H9 (cell line): Measurements from ENCODE around the gene DHX58. TPM values are rescaled to one million over a fixed set of nuclear protein-coding genes. Genes with fewer than 3 reads are reported as not detected.

ENCODE experiments used
- DNase-seq: peaks from one replicate; pipeline ENCODE4 v3.0.0-alpha.2; 2017
- H2AFZ ChIP-seq: one replicate; pipeline ENCODE4 v1.6.1; 2013; ENCODE audit warnings: mild to moderate bottlenecking, low read length, control low read depth, moderate library complexity
- H2AK5ac ChIP-seq: 2 replicates; pipeline ENCODE4 v1.6.1; 2013; ENCODE audit warnings: low read length, control low read depth, mixed read lengths; ENCODE audit not compliant: insufficient read length
- H2BK120ac ChIP-seq: one replicate; pipeline ENCODE4 v1.6.1; 2013; ENCODE audit warnings: low read depth, mild to moderate bottlenecking, low read length, control low read depth, inconsistent platforms; ENCODE audit not compliant: poor library complexity, severe bottlenecking
- H2BK12ac ChIP-seq: 2 replicates; pipeline ENCODE4 v1.6.1; 2013; ENCODE audit warnings: low read length, control low read depth, mixed read lengths, low read depth; ENCODE audit not compliant: insufficient read length
- H2BK15ac ChIP-seq: 2 replicates; pipeline ENCODE4 v1.6.1; 2013; ENCODE audit warnings: low read depth, low read length, control low read depth
- H2BK20ac ChIP-seq: one replicate; pipeline ENCODE4 v1.6.1; 2013; ENCODE audit warnings: low read depth, mild to moderate bottlenecking, low read length, control low read depth, inconsistent platforms; ENCODE audit not compliant: poor library complexity, severe bottlenecking
- H2BK5ac ChIP-seq: 2 replicates; pipeline ENCODE4 v1.6.1; 2013; ENCODE audit warnings: low read length, control low read depth, mixed read lengths; ENCODE audit not compliant: insufficient read length
- H3K14ac ChIP-seq: 2 replicates; pipeline ENCODE4 v1.6.1; 2013; ENCODE audit warnings: low read length, control low read depth; ENCODE audit not compliant: insufficient read depth
- H3K18ac ChIP-seq: 2 replicates; pipeline ENCODE4 v1.6.1; 2013; ENCODE audit warnings: low read depth, mild to moderate bottlenecking, mixed read lengths, low read length, control low read depth; ENCODE audit not compliant: insufficient read length
- H3K23ac ChIP-seq: 2 replicates; pipeline ENCODE4 v1.6.1; 2013; ENCODE audit warnings: low read length, control low read depth, mixed read lengths, low read depth; ENCODE audit not compliant: insufficient read length
- H3K23me2 ChIP-seq: 2 replicates; pipeline ENCODE4 v1.6.1; 2013; ENCODE audit warnings: low read depth, mild to moderate bottlenecking, mixed read lengths, low read length, control low read depth; ENCODE audit not compliant: insufficient read length, poor library complexity, severe bottlenecking
- H3K27ac ChIP-seq: 2 replicates; pipeline ENCODE4 v1.5.1; 2013; ENCODE audit warnings: low read length, control low read depth, mixed read lengths, low read depth; ENCODE audit not compliant: insufficient read length
- H3K27me3 ChIP-seq: 2 replicates; pipeline ENCODE4 v1.6.1; 2013; ENCODE audit warnings: low read length, control low read depth, inconsistent platforms; ENCODE audit not compliant: insufficient read depth
- H3K4ac ChIP-seq: 2 replicates; pipeline ENCODE4 v1.6.1; 2013; ENCODE audit warnings: low read depth, mild to moderate bottlenecking, control low read depth, inconsistent platforms, low read length, moderate library complexity
- H3K4me1 ChIP-seq: 2 replicates; pipeline ENCODE4 v1.6.1; 2013; ENCODE audit warnings: low read length, control low read depth, inconsistent platforms; ENCODE audit not compliant: insufficient read depth
- H3K4me2 ChIP-seq: 2 replicates; pipeline ENCODE4 v1.6.1; 2013; ENCODE audit warnings: low read length, control low read depth, mixed read lengths; ENCODE audit not compliant: insufficient read length, insufficient read depth
- H3K56ac ChIP-seq: 2 replicates; pipeline ENCODE4 v1.6.1; 2013; ENCODE audit warnings: low read depth, mild to moderate bottlenecking, mixed read lengths, low read length, control low read depth; ENCODE audit not compliant: insufficient read length
- H3K79me1 ChIP-seq: 2 replicates; pipeline ENCODE4 v1.6.1; 2013; ENCODE audit warnings: low read depth, mild to moderate bottlenecking, moderate library complexity, low read length, control low read depth, inconsistent platforms; ENCODE audit not compliant: insufficient read depth, poor library complexity, severe bottlenecking
- H3K79me2 ChIP-seq: 2 replicates; pipeline ENCODE4 v1.6.1; 2013; ENCODE audit warnings: low read length, control low read depth, inconsistent platforms; ENCODE audit not compliant: insufficient read depth
- H3K9ac ChIP-seq: 2 replicates; pipeline ENCODE4 v1.6.1; 2013; ENCODE audit warnings: low read length, control low read depth, mixed read lengths; ENCODE audit not compliant: insufficient read length; ENCODE audit errors: extremely low read depth
- H3K9me3 ChIP-seq: one replicate; pipeline ENCODE4 v1.6.1; 2013; ENCODE audit warnings: low read depth, low read length, inconsistent platforms; ENCODE audit not compliant: control insufficient read depth
- H3T11ph ChIP-seq: one replicate; pipeline ENCODE4 v1.6.1; 2013; ENCODE audit warnings: mild to moderate bottlenecking, low read length, control low read depth, inconsistent platforms
- H4K20me1 ChIP-seq: one replicate; pipeline ENCODE4 v1.6.1; 2013; ENCODE audit not compliant: control insufficient read depth, insufficient read length, insufficient read depth
- H4K5ac ChIP-seq: 2 replicates; pipeline ENCODE4 v1.6.1; 2013; ENCODE audit warnings: low read depth, mild to moderate bottlenecking, mixed read lengths, low read length, control low read depth; ENCODE audit not compliant: insufficient read length
- H4K8ac ChIP-seq: replicated peaks from 2 replicates; pipeline ENCODE4 v1.6.1; 2013; ENCODE audit warnings: low read length, control low read depth, mixed read lengths, low read depth; ENCODE audit not compliant: insufficient read length
- H4K91ac ChIP-seq: 2 replicates; pipeline ENCODE4 v1.6.1; 2013; ENCODE audit warnings: low read depth, mild to moderate bottlenecking, moderate library complexity, mixed read lengths, low read length, control low read depth; ENCODE audit not compliant: insufficient read length
- H3K27ac Mint-ChIP-seq, 3 experiments: 2 replicates in 2 of 3; 3 replicates in 1 of 3; pipeline ENCODE4 v1.8.0; 2020 to 2021; ENCODE audit warnings: mixed read lengths in 3 of 3, mild to moderate bottlenecking in 1 of 3, moderate library complexity in 1 of 3
- H3K27me3 Mint-ChIP-seq: 2 replicates; pipeline ENCODE4 v1.8.0; 2021; ENCODE audit warnings: low read depth, mild to moderate bottlenecking, moderate library complexity, mixed read lengths
- H3K36me3 Mint-ChIP-seq, 3 experiments: 2 replicates in 2 of 3; 3 replicates in 1 of 3; pipeline ENCODE4 v1.8.0; 2020 to 2021; ENCODE audit warnings: low read depth in 3 of 3, mixed read lengths in 3 of 3; ENCODE audit not compliant: insufficient read depth in 1 of 3
- H3K4me1 Mint-ChIP-seq, 2 experiments: 2 replicates each; pipeline ENCODE4 v1.8.0; 2020; ENCODE audit warnings: mixed read lengths in 2 of 2
- H3K4me3 Mint-ChIP-seq, 2 experiments: 2 replicates in 1 of 2; 3 replicates in 1 of 2; pipeline ENCODE4 v1.8.0; 2020 to 2021; ENCODE audit warnings: mild to moderate bottlenecking in 2 of 2, mixed read lengths in 2 of 2, moderate library complexity in 1 of 2
- H3K9me3 Mint-ChIP-seq, 2 experiments: 2 replicates in 1 of 2; 3 replicates in 1 of 2; pipeline ENCODE4 v1.8.0; 2020; ENCODE audit warnings: mild to moderate bottlenecking in 2 of 2, mixed read lengths in 2 of 2, moderate library complexity in 1 of 2
- CTCF ChIP-seq: fragments of 200-600 bp; sonication (generic); conservative IDR thresholded peaks from 3 replicates; pipeline ENCODE4 v1.8.0; 2021; ENCODE audit warnings: antibody characterized with exemption, mild to moderate bottlenecking
- WGBS: extraction: QIAGEN DNeasy Blood & Tissue Kit; methylation state at CpG from one replicate; pipeline ENCODE4 v1.1.7; 2013; ENCODE audit warnings: missing lambda C conversion rate, low lambda C conversion rate, mixed read lengths; ENCODE audit not compliant: insufficient read length; ENCODE audit errors: extremely low coverage; 5-methylcytosine and 5-hydroxymethylcytosine counted together
- total RNA-seq: library from RNA; stranded (reverse); gene quantifications from 2 replicates; pipeline ENCODE4 v1.2.1, GENCODE V29; 2021

Gene DHX58
- total RNA-seq, 1 experiment from 2014 or later, result 3.9 TPM

GRCh38 chr17:42131232-42131631 lies 18.7 kb upstream of the DHX58 start:
- no peak overlapping the region for H2BK15ac ChIP-seq
- no peak overlapping the region for H2AFZ ChIP-seq
- H3K23me2 ChIP-seq, result no peaks in the 10 kb centered on the region
- Mint-ChIP-seq H3K36me3 (peaks cover 13 to 55% (median 42%) of the 10 kb centered on the region in 3 experiments; a peak in 6 of 7 replicates), H3K27ac (peak overlapping the region in 2 of 3 experiments; percentile 0 to 3; a peak in 2 of 7 replicates), H3K4me3 (no peak overlapping the region; a peak in 1 of 5 replicates), H3K4me1 (peaks cover 25 to 26% of the 10 kb centered on the region in 2 experiments), H3K9me3 (no peaks in the 10 kb centered on the region), H3K27me3 (no peaks in the 10 kb centered on the region)
- no peak overlapping the region for H4K8ac ChIP-seq
- H3K9ac ChIP-seq, result no peak overlapping the region
- no peak overlapping the region for H3T11ph ChIP-seq
- no peak overlapping the region for H4K91ac ChIP-seq
- peaks cover 4% of the 10 kb centered on the region; the same call in 1 of the 2 replicates for H3K4me1 ChIP-seq
- no peak overlapping the region for H3K27ac ChIP-seq
- H2BK5ac ChIP-seq, result no peak overlapping the region
- H2AK5ac ChIP-seq, result no peak overlapping the region
- H3K79me2 ChIP-seq, result peaks cover 2% of the 10 kb centered on the region; the same call in 1 of the 2 replicates
- no peak overlapping the region for H3K23ac ChIP-seq
- H4K20me1 ChIP-seq, result no peaks in the 10 kb centered on the region
- peaks cover 2% of the 10 kb centered on the region; the same call in 1 of the 2 replicates for H3K27me3 ChIP-seq
- H2BK12ac ChIP-seq, result no peak overlapping the region
- no peak for DNase-seq
- no peak overlapping the region for H3K18ac ChIP-seq
- no peaks in the 10 kb centered on the region for H3K9me3 ChIP-seq
- H4K5ac ChIP-seq, result no peak overlapping the region
- H3K56ac ChIP-seq, result no peak overlapping the region
- H2BK20ac ChIP-seq, result no peak overlapping the region
- WGBS, result 100% methylated on average over 2 of the region's 4 CpGs
- H2BK120ac ChIP-seq, result no peak overlapping the region
- peaks cover 3% of the 10 kb centered on the region for H3K79me1 ChIP-seq
- no peak overlapping the region for H3K4me2 ChIP-seq
- no peak overlapping the region for H3K14ac ChIP-seq
- no peak for TF ChIP-seq CTCF
- no peak overlapping the region for H3K4ac ChIP-seq
